ENCODE data around the gene HFM1. TPM values are rescaled to one million over a fixed set of nuclear protein-coding genes. Genes with fewer than 3 reads are reported as not detected.
"Not testable (repeated sequence)": the region's sequence is repeated elsewhere in the genome, so short reads cannot be mapped to it uniquely, and the experiment has no call there.

Gene HFM1
- total RNA-seq (2012; rRNA removed): 0.22 and 0.25 TPM in 2 replicates

GRCh38 chr1:91404151-91405012, at the start of gene HFM1:
HFM1 (minus strand) TSS chr1:91404837; CDS start chr1:91401082, 3,755 bp downstream.
- Histone ChIP-seq H3K9me3 (replicated peaks; ENCODE audit: low read length) (no peaks in the 10 kb centered on the region), H3K9ac (ENCODE audit: low read depth, low read length) (peak within 1 kb of the TSS; percentile 76), H3K4me1 (ENCODE audit: control insufficient read depth, insufficient read depth, low read length) (no peaks in the 10 kb centered on the region), H3K36me3 (ENCODE audit: insufficient read depth, low read length) (no peaks in the 10 kb centered on the region), H3K4me3 (ENCODE audit: low read length) (peak within 1 kb of the TSS; percentile 78), H3K4me2 (ENCODE audit: low read length) (peak within 1 kb of the TSS; percentile 82), H3K27me3 (ENCODE audit: control insufficient read depth, insufficient read depth, low read length) (peaks cover 5% of the 10 kb centered on the region)

GRCh38 chr1:91454136-91454535, 49.5 kb upstream of the HFM1 start:
- Histone ChIP-seq H3K4me1 (ENCODE audit: control insufficient read depth, insufficient read depth, low read length) (no peaks in the 10 kb centered on the region), H3K9me3 (replicated peaks; ENCODE audit: low read length) (no peaks in the 10 kb centered on the region), H3K4me2 (ENCODE audit: low read length) (no peak overlapping the region), H3K27me3 (ENCODE audit: control insufficient read depth, insufficient read depth, low read length) (peaks cover 3% of the 10 kb centered on the region), H3K9ac (ENCODE audit: low read depth, low read length) (no peak overlapping the region), H3K36me3 (ENCODE audit: insufficient read depth, low read length) (no peaks in the 10 kb centered on the region), H3K4me3 (ENCODE audit: low read length) (no peak overlapping the region)

- Histone ChIP-seq H3K4me3 (ENCODE audit: low read length) (no peak overlapping the region), H3K27me3 (ENCODE audit: control insufficient read depth, insufficient read depth, low read length) (peaks cover 3% of the 10 kb centered on the region), H3K9me3 (replicated peaks; ENCODE audit: low read length) (no peaks in the 10 kb centered on the region), H3K9ac (ENCODE audit: low read depth, low read length) (no peak overlapping the region), H3K4me1 (ENCODE audit: control insufficient read depth, insufficient read depth, low read length) (no peaks in the 10 kb centered on the region), H3K36me3 (ENCODE audit: insufficient read depth, low read length) (no peaks in the 10 kb centered on the region), H3K4me2 (ENCODE audit: low read length) (no peak overlapping the region)
Observed at GRCh38 chr1:91450260-91450659, 45.6 kb upstream of the HFM1 start.

GRCh38 chr1:91447782-91448181, 43.1 kb upstream of the HFM1 start:
- H3K9ac ChIP-seq (ENCODE audit: low read depth, low read length); H3K9me3 ChIP-seq (replicated peaks; ENCODE audit: low read length); H3K4me3 ChIP-seq (ENCODE audit: low read length); H3K36me3 ChIP-seq (ENCODE audit: insufficient read depth, low read length); H3K4me1 ChIP-seq (ENCODE audit: control insufficient read depth, insufficient read depth, low read length); H3K27me3 ChIP-seq (ENCODE audit: control insufficient read depth, insufficient read depth, low read length); H3K4me2 ChIP-seq (ENCODE audit: low read length): not testable (repeated sequence)

- H3K4me1 ChIP-seq (ENCODE audit: control insufficient read depth, insufficient read depth, low read length); H3K4me3 ChIP-seq (ENCODE audit: low read length); H3K4me2 ChIP-seq (ENCODE audit: low read length); H3K9ac ChIP-seq (ENCODE audit: low read depth, low read length); H3K9me3 ChIP-seq (replicated peaks; ENCODE audit: low read length); H3K36me3 ChIP-seq (ENCODE audit: insufficient read depth, low read length): not testable (repeated sequence)
- H3K27me3 ChIP-seq (ENCODE audit: control insufficient read depth, insufficient read depth, low read length): peaks cover 11% of the 10 kb centered on the region
Observed at GRCh38 chr1:91441980-91442379, 37.3 kb upstream of the HFM1 start.

- H3K27me3 ChIP-seq (ENCODE audit: control insufficient read depth, insufficient read depth, low read length): peaks cover 11% of the 10 kb centered on the region
- H3K4me1 ChIP-seq (ENCODE audit: control insufficient read depth, insufficient read depth, low read length): no peaks in the 10 kb centered on the region
Observed at GRCh38 chr1:91440847-91441246, 36.2 kb upstream of the HFM1 start.

GRCh38 chr1:91439016-91439415, 34.4 kb upstream of the HFM1 start:
- H3K36me3 ChIP-seq (ENCODE audit: insufficient read depth, low read length): no peaks in the 10 kb centered on the region
- peaks cover 11% of the 10 kb centered on the region for H3K27me3 ChIP-seq (ENCODE audit: control insufficient read depth, insufficient read depth, low read length)
- H3K4me2 ChIP-seq (ENCODE audit: low read length): no peak overlapping the region
- no peak overlapping the region for H3K4me3 ChIP-seq (ENCODE audit: low read length)
- H3K4me1 ChIP-seq (ENCODE audit: control insufficient read depth, insufficient read depth, low read length): no peaks in the 10 kb centered on the region
- no peak overlapping the region for H3K9ac ChIP-seq (ENCODE audit: low read depth, low read length)
- H3K9me3 ChIP-seq (replicated peaks; ENCODE audit: low read length): no peaks in the 10 kb centered on the region

More at GRCh38 chr1:91440847-91441246, 36.2 kb upstream of the HFM1 start:
- H3K9ac ChIP-seq (ENCODE audit: low read depth, low read length): no peak overlapping the region
- no peaks in the 10 kb centered on the region for H3K36me3 ChIP-seq (ENCODE audit: insufficient read depth, low read length)
- H3K4me3 ChIP-seq (ENCODE audit: low read length): no peak overlapping the region
- H3K4me2 ChIP-seq (ENCODE audit: low read length): no peak overlapping the region
- no peaks in the 10 kb centered on the region for H3K9me3 ChIP-seq (replicated peaks; ENCODE audit: low read length)

- no peaks in the 10 kb centered on the region for H3K4me1 ChIP-seq (ENCODE audit: control insufficient read depth, insufficient read depth, low read length)
- no peaks in the 10 kb centered on the region for H3K27me3 ChIP-seq (ENCODE audit: control insufficient read depth, insufficient read depth, low read length)
- H3K36me3 ChIP-seq (ENCODE audit: insufficient read depth, low read length): no peaks in the 10 kb centered on the region
- H3K4me3 ChIP-seq (ENCODE audit: low read length): no peak overlapping the region
- H3K4me2 ChIP-seq (ENCODE audit: low read length): no peak overlapping the region
- H3K9ac ChIP-seq (ENCODE audit: low read depth, low read length): no peak overlapping the region
- no peaks in the 10 kb centered on the region for H3K9me3 ChIP-seq (replicated peaks; ENCODE audit: low read length)
Observed at GRCh38 chr1:91428182-91428798, 23.7 kb upstream of the HFM1 start.

- no peak overlapping the region for H3K9ac ChIP-seq (ENCODE audit: low read depth, low read length)
- no peak overlapping the region for H3K4me3 ChIP-seq (ENCODE audit: low read length)
- no peaks in the 10 kb centered on the region for H3K9me3 ChIP-seq (replicated peaks; ENCODE audit: low read length)
- H3K36me3 ChIP-seq (ENCODE audit: insufficient read depth, low read length): no peaks in the 10 kb centered on the region
- no peaks in the 10 kb centered on the region for H3K27me3 ChIP-seq (ENCODE audit: control insufficient read depth, insufficient read depth, low read length)
- no peak overlapping the region for H3K4me2 ChIP-seq (ENCODE audit: low read length)
- H3K4me1 ChIP-seq (ENCODE audit: control insufficient read depth, insufficient read depth, low read length): no peaks in the 10 kb centered on the region
Observed at GRCh38 chr1:91427741-91428140, 23.1 kb upstream of the HFM1 start.

GRCh38 chr1:91422523-91422922, 17.9 kb upstream of the HFM1 start:
- not testable (repeated sequence) for H3K9ac ChIP-seq (ENCODE audit: low read depth, low read length); H3K4me2 ChIP-seq (ENCODE audit: low read length); H3K4me3 ChIP-seq (ENCODE audit: low read length); H3K4me1 ChIP-seq (ENCODE audit: control insufficient read depth, insufficient read depth, low read length); H3K9me3 ChIP-seq (replicated peaks; ENCODE audit: low read length); H3K36me3 ChIP-seq (ENCODE audit: insufficient read depth, low read length); H3K27me3 ChIP-seq (ENCODE audit: control insufficient read depth, insufficient read depth, low read length)

GRCh38 chr1:91412371-91412770, 7.7 kb upstream of the HFM1 start:
- Histone ChIP-seq H3K27me3 (ENCODE audit: control insufficient read depth, insufficient read depth, low read length) (peaks cover 19% of the 10 kb centered on the region), H3K9ac (ENCODE audit: low read depth, low read length) (no peak overlapping the region), H3K36me3 (ENCODE audit: insufficient read depth, low read length) (no peaks in the 10 kb centered on the region), H3K4me3 (ENCODE audit: low read length) (no peak overlapping the region), H3K9me3 (replicated peaks; ENCODE audit: low read length) (no peaks in the 10 kb centered on the region), H3K4me1 (ENCODE audit: control insufficient read depth, insufficient read depth, low read length) (no peaks in the 10 kb centered on the region), H3K4me2 (ENCODE audit: low read length) (no peak overlapping the region)

Data from skeletal muscle satellite cell (primary cell).